ENCODE data around the gene FANCG.

DNA sequence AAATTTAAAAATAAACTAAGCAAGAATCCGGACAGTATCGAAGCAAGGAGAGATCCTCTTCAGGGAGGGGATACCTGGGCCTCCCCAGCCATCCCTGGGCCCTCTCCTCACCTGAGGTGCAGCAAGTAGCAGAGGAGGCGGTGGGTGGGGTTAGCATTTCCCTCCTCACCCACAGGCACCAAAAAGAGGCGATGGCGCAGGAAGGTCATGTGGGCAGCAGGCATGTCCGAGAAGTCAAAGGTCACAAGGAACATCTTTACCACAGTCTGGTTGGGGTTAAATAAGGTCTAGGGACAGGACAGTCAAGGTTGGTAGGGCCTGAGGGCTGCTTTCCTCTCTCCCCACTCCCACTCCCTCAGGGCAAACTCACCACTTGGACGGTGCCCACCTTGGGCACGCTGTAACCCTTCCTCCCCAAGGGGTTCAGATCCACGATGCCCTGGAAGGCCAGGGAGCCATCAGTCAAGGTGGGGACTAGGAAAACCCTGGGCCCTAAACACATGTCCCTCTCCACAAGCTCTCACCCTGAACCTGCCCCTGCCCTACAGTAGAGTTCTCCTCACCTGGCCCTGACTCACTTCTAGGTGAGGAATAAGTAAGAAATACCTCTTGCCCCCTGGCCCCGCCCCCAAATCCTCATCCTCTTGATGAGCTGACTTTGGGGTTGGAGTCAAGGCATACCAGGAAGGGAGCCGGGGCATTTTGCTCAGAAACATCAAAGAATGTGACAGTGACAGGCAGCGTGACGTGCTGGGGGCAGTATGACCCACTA lies 26.0 kb upstream of the FANCG start:
- TF ChIP-seq POLR2A (IDR thresholded peaks at IDR 0.05): no peak
- TF ChIP-seq, protein P1, sequence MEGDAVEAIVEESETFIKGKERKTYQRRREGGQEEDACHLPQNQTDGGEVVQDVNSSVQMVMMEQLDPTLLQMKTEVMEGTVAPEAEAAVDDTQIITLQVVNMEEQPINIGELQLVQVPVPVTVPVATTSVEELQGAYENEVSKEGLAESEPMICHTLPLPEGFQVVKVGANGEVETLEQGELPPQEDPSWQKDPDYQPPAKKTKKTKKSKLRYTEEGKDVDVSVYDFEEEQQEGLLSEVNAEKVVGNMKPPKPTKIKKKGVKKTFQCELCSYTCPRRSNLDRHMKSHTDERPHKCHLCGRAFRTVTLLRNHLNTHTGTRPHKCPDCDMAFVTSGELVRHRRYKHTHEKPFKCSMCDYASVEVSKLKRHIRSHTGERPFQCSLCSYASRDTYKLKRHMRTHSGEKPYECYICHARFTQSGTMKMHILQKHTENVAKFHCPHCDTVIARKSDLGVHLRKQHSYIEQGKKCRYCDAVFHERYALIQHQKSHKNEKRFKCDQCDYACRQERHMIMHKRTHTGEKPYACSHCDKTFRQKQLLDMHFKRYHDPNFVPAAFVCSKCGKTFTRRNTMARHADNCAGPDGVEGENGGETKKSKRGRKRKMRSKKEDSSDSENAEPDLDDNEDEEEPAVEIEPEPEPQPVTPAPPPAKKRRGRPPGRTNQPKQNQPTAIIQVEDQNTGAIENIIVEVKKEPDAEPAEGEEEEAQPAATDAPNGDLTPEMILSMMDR (IDR thresholded peaks at IDR 0.05): no peak
